ENCODE measurements around the gene DOC2A.
A peak's percentile ranks its signal among the peaks of the same experiment; 100 is the strongest.

DNA sequence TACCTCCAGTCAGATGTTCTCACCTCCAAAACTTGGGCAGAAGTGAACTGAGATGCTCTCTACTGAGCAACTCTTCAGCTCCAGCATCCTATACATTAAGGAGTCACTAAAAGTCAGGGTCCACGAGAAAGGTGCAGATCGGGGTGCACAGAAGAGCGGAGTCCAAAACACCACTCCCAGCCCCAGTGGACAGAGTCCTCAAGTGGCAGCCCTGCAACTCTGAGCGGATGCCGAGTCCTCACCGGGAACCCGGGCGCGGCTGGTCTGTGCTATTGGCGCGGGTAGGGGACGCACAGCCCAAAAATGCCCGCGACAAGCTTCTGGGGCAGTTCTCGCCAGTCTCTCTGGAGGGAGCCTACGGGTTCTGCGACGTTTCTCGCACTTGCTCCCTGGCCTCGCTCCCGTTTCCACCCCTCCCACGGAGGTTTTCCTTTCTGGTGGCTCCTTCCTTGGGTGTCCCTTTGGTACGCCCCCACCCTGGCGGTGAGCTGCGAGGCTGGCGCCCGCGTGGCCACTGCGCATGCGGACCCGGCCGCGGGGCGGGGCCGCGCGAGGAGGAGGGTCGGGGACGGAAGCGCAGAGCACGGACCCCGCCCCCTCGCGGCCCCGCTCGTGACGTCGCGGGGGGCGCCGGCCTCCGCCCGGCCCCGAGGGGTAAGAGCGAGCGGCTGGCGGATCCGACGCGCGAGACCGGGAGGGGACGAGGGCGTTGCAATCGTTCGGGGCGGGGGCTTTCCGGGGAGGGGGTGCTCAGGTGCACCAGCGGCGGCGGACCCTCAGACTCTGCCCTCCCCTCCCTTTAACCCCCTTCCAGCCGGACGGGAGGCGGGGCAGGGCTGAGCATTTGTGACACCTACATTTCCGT, 49.1 kb downstream of the DOC2A start, which contains the start of gene TMEM219:
- TF ChIP-seq, protein P1, sequence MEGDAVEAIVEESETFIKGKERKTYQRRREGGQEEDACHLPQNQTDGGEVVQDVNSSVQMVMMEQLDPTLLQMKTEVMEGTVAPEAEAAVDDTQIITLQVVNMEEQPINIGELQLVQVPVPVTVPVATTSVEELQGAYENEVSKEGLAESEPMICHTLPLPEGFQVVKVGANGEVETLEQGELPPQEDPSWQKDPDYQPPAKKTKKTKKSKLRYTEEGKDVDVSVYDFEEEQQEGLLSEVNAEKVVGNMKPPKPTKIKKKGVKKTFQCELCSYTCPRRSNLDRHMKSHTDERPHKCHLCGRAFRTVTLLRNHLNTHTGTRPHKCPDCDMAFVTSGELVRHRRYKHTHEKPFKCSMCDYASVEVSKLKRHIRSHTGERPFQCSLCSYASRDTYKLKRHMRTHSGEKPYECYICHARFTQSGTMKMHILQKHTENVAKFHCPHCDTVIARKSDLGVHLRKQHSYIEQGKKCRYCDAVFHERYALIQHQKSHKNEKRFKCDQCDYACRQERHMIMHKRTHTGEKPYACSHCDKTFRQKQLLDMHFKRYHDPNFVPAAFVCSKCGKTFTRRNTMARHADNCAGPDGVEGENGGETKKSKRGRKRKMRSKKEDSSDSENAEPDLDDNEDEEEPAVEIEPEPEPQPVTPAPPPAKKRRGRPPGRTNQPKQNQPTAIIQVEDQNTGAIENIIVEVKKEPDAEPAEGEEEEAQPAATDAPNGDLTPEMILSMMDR (IDR thresholded peaks at IDR 0.05), result peak; percentile 52 to 88 (median 79)
- TF ChIP-seq POLR2A (IDR thresholded peaks at IDR 0.05), result peak; percentile 74
